AG09309 (cell line): ENCODE measurements around the gene MDM1.

Experiments
- DNase-seq: peaks from one replicate; pipeline ENCODE4 v3.0.0-alpha.2; 2010; ENCODE audit warnings: low read depth
- H3K4me3 ChIP-seq: 2 replicates; pipeline ENCODE4 v1.5.1; 2011; ENCODE audit warnings: mild to moderate bottlenecking, low read depth, low read length, moderate library complexity; ENCODE audit not compliant: control insufficient read depth
- CTCF ChIP-seq: IDR thresholded peaks from 2 replicates; pipeline ENCODE4 v1.5.1; 2011; ENCODE audit warnings: mild to moderate bottlenecking, low read depth, low read length, inconsistent platforms; ENCODE audit not compliant: insufficient read depth, control insufficient read depth; ENCODE audit errors: missing control alignments

MDM1 gene

GRCh38 chr12:68331869-68332727, at the start of gene MDM1:
Gene MDM1 (minus strand): TSS chr12:68332362. CDS start chr12:68332245, 117 bp downstream.
- TF ChIP-seq CTCF: no peak
- peak; percentile 87 for DNase-seq
- peak within 1 kb of the TSS; percentile 78 for H3K4me3 ChIP-seq

- no peak overlapping the region for H3K4me3 ChIP-seq
- no peak for TF ChIP-seq CTCF
- no peak for DNase-seq
These were observed 49.5 kb upstream of the MDM1 start for GRCh38 chr12:68381476-68382219.

GRCh38 chr12:68378872-68379606, 46.9 kb upstream of the MDM1 start:
- H3K4me3 ChIP-seq: no peak overlapping the region
- no peak for TF ChIP-seq CTCF
- no peak for DNase-seq

- TF ChIP-seq CTCF: no peak
- no peak for DNase-seq
- H3K4me3 ChIP-seq: no peak overlapping the region
These were observed 45.7 kb upstream of the MDM1 start for GRCh38 chr12:68377881-68378280.

GRCh38 chr12:68376901-68377300, 44.7 kb upstream of the MDM1 start:
- H3K4me3 ChIP-seq: no peak overlapping the region
- TF ChIP-seq CTCF: no peak
- no peak for DNase-seq
